Suppressor macrophage (primary cell): ENCODE data around the gene ANKRD22.

Source experiments
- DNase-seq, 4 experiments: peaks; one replicate each; pipeline ENCODE4 v3.0.0-alpha.2; 2020 to 2022

The ANKRD22 gene

GRCh38 chr10:88835096-88835909 is 16.3 kb downstream of the ANKRD22 start:
- peak; percentile 86 to 93 (median 90) for DNase-seq

DNA sequence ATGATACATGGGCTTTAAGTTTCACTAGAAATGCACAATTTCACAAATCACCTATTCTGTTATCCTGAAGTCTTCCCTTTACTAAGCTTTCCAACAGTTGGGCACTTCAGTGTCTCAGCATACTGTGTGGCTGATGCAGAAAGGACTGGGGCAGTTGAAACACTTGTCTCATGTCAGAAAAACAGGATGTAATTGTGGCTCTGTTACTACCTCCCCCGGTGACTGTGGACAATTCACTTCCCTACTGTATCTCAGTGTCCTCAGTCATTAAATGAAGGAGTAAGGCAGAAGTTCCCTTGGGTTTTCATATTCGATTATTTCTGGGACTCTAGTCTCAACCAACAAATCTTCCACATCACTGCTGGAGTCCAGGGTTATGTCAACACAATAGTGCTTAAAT is 17.9 kb downstream of the ANKRD22 start:
- peak; percentile 60 to 82 (median 70) for DNase-seq

- no peak for DNase-seq
Observed at GRCh38 chr10:88833156-88833555, 18.5 kb downstream of the ANKRD22 start.

DNA sequence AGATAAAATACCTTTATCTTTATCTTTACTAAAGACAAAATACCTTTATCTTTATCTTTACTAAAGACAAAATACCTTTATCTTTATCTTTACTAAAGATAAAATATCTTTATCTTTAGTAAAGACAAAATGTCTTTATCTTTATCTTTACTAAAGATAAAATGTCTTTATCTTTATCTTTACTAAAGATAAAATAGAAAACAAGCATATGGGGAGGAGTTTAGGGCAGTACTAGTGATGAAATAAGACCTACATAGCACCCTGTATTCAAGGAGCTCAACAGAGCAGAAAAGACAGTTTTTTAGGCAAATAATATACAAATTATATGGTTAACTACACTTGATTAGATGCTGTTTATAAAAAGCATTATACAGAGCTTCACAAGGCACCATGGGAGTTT is 19.3 kb downstream of the ANKRD22 start:
- DNase-seq, result no peak

DNA sequence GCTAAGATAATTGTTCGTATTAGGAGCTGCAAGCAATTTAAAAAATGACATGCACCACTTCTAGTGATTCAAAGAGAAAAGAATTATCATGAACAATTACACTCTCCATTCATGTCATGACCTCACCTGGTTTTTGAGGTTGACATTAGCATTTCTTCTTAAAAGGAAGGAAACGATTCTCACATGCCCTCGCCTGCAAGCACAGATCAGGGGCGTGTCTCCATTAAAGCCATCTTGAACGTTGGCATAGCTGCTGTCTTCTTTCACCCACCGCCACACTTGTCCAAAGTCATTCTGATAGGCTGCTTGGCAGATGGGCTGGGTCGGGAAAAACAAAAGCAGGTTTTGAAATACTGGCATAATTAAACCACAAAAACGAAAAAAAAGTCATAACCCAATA is 19.9 kb downstream of the ANKRD22 start:
- no peak for DNase-seq

- DNase-seq, result no peak
Observed at GRCh38 chr10:88830643-88831268, 20.9 kb downstream of the ANKRD22 start.

DNA sequence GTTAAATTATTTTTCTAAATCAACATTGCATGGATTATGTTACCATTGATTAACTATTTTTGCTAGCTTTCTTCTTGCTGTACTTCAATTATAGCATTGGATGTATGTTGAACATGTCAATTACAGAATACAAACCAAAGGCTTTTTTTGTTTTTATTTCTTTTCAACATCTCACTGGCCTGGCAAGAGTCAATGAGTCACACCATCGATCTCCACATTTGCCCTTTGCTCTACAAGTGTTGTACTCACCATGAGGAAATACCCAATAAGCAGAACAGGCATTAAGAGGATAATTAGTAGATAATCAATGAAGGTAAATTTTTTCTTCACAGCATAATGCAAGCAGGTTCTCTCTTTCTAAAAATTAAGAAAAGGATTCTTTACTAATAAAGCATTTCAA is 23.3 kb downstream of the ANKRD22 start:
- DNase-seq, result no peak

DNA sequence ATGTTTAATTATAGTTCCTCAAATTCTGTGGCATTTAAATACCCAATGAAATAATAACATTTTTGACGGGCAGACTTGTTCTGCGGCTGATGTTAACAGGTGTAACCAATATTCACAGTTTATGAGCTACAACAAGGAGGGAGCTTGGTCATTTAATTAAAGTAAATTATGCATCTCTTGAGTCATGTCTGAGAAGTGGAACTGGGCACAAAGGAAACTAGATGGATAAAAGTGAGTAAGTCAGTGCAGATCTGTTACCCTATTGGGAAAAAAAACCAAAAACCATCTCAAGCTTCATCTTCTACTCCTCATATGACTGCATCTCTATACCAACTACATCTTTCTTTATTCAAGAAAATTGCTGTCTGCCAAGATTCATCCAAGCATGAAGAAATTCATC is 24.0 kb downstream of the ANKRD22 start:
- DNase-seq, result no peak

GRCh38 chr10:88826388-88826787 is 25.3 kb downstream of the ANKRD22 start:
- no peak for DNase-seq

DNA sequence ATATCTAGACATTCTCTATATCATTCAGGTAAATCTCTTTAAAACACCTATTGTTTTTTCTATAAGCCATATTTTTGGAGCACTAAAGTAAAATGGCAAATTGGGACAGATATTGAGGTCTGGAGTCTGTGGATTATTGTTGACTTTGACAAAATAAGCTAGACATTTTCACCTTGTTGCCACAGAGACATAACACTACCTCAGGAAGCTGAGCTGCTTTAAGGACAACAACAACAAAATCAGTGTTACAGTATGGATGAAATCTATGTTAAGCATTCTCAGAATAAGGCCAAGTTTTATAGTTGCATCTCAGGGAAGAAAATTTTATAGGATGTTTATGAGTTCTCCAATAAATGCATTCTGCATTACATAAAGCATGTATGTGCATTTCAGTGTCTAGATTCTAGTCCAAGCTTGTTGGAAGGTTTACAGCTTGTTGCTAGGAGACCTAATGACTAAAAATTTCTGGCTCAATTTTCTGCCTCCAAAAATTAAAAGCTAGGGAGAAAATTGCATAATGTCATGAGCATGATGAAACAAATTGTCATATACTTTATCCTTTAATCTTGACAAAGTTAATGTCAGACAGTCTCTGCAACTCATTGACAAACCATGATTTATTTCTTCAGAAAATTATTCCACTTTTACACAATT is 30.8 kb downstream of the ANKRD22 start:
- DNase-seq, result peak in 1 of 4 experiments; percentile 13

- no peak for DNase-seq
Observed at GRCh38 chr10:88819290-88819689, 32.4 kb downstream of the ANKRD22 start.

DNA sequence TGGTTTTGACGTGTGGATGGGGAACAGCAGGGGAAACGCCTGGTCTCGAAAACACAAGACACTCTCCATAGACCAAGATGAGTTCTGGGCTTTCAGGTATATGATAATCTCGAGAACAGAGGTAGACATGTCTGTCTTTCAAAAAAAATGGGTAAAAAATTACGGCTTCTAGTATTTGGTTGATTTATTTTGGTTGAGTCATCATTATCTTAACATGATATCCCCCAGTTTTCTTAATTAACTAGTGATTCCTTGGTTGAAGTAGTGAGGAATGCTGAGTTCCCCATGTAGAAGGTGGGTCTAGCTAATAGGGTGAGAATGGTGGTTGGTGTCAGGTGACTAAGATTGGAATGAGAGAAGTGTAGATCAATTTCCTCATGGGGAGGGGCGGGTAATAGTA is 38.4 kb downstream of the ANKRD22 start:
- DNase-seq, result no peak

GRCh38 chr10:88810196-88810961 is 41.3 kb downstream of the ANKRD22 start:
- peak; percentile 43 to 83 (median 74) for DNase-seq

- no peak for DNase-seq
Observed at GRCh38 chr10:88809621-88810020, 42.0 kb downstream of the ANKRD22 start.

DNA sequence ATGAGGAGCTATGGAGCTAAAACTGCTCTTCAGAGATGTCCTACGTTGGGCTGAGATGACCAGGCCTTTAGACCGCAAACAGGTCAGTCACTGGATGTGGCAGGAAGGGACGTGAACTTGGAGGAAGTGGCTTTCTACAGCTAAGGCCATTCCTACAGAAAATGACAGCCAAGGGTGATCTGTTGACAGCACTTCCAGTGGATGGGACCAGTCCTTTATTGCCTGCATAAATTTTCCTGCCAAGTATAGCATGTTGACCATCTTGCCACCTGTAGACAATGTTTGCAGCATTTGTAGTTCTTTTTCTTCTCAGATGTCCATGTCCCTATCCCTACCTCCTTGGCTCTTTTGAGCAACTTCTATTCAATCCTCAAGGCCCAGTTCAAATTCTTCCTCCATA is 45.7 kb downstream of the ANKRD22 start:
- no peak for DNase-seq

DNA sequence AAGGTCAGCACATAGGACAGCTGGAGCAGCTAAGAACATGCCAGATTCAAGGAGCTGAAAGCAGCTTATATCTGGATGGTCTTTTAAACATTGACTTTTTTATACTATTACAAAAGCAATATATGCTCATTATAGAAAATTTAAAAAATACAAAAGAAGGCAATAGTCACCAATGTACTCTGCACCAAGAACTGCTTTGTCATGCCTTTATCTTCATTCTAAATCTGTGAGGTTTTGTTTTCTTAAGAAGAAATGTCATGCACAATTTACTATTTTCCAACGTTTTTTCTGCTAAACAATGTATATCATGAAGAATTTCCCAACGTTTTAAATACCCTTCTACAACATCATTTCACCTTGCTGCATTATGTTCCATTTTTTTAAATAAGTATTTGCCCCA is 46.3 kb downstream of the ANKRD22 start:
- no peak for DNase-seq

- no peak for DNase-seq
Observed at GRCh38 chr10:88804083-88804812, 47.4 kb downstream of the ANKRD22 start.

DNA sequence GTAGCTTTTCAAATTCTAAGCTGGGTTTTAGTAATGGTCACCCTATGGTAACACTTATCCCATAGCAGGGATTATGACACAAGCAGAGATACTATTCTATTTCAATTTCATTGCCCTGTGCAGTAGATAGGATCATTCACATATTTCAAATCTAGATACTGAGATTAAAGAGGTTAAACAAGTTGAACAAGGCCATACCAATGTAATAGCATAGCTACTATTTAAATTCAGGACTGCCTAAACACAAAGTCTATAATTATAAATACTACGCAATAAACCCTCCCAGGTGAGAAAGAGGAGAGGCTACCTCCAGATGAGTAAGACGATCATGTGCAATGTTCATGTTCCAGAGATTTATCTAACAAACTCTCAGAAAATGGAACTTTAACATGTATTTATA is 48.0 kb downstream of the ANKRD22 start:
- DNase-seq, result no peak

DNA sequence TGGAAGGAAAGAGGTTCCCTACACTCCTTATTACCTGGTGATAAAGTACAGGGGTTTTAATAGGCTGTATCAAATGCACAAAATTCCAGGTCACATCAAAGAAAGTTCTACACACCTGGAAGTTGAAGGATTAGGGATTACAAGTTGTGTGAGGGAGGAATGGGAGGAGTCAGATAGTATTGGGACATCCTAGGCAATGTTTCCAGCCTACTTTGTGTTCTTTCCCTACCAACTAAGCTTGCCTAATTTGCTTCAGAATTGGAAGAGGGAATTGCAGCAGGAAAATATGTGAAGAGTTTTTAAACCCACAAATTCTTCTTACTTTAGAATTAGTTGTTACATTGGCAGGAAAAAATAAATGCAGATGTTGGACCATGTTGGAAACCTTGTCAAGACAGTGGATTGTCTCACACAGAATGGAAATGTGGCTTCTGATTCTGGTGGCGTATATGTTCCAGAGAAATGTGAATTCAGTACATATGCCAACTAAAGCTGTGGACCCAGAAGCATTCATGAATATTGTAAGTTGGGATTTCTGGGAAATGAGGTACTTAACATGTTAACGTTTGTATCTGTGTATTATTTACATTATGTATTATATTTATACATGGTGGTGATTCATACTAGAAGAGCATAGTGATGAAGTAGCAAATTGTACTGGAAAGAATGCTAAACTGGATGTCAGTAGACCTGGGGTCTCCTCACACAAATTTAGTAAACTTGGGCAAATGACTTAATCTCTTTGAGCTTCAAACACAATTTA is 48.9 kb downstream of the ANKRD22 start, which contains the start of gene LIPM:
Gene LIPM (plus strand): TSS at position 208 of the 763 bp plus-strand sequence. CDS start 167 bp downstream, at position 375.
- no peak for DNase-seq

- DNase-seq, result no peak
Observed at GRCh38 chr10:88800152-88801125, 51.2 kb downstream of the ANKRD22 start.
